ENCODE results near the gene TAS2R41. TPM values are rescaled to one million over a fixed set of nuclear protein-coding genes. Genes with fewer than 3 reads are reported as not detected.

The TAS2R41 gene
- total and polyA plus RNA-seq, 2 donors from 2014 or later, result not detected

DNA sequence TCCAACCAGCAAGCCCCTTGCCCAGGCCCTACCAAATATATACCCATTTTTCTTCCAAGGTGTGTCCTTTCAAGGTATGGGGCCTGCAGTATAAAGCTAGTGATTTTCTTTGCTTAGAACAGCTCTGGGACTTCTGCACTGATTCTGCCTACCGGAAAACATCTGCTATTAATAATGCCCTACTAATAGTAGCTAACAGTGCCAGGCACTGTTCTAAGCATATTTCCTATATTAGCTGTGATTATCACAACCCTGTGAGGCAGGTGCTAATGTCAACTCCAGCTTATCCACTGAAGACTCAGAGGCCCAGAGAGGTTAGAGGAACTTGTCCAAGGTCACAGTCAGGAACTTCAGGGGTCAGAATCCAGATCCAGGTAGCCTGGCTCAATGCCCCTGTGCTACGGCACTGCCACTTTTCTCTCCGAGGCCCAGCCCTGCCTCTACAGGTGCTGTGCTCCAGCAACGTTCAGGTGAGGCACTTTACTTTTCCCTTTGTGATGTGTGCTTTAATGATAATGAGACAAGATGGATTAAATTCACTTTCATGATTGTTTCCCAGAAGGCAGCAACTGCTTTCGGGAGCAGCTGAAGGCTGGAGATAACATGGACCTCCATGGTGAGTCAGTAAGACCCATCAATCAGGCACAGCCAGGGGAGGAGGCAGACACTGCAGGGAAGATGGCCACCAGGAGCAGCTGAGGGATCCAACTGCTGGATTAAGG lies 26.7 kb downstream of the TAS2R41 start:
- Histone ChIP-seq H3K4me3 (ENCODE audit: low read length in 3 of 3) (no peak overlapping the region), H3K4me1 (ENCODE audit: control insufficient read depth in 2 of 3, insufficient read depth in 2 of 3, low read depth in 1 of 3, low read length in 3 of 3) (no peaks in the 10 kb centered on the region), H3K9me3 (ENCODE audit: control insufficient read depth in 2 of 3, insufficient read depth in 1 of 3, low read length in 3 of 3) (no peaks in the 10 kb centered on the region), H3K9ac (ENCODE audit: low read length in 3 of 3) (no peak overlapping the region), H3K27me3 (ENCODE audit: control insufficient read depth, insufficient read depth, low read length) (no peaks in the 10 kb centered on the region), H3K27ac (ENCODE audit: low read depth in 2 of 2, low read length in 2 of 2) (no peak overlapping the region), H3K36me3 (ENCODE audit: control insufficient read depth in 2 of 3, insufficient read depth in 3 of 3, low read length in 3 of 3) (no peaks in the 10 kb centered on the region)
- TF ChIP-seq, protein P1, sequence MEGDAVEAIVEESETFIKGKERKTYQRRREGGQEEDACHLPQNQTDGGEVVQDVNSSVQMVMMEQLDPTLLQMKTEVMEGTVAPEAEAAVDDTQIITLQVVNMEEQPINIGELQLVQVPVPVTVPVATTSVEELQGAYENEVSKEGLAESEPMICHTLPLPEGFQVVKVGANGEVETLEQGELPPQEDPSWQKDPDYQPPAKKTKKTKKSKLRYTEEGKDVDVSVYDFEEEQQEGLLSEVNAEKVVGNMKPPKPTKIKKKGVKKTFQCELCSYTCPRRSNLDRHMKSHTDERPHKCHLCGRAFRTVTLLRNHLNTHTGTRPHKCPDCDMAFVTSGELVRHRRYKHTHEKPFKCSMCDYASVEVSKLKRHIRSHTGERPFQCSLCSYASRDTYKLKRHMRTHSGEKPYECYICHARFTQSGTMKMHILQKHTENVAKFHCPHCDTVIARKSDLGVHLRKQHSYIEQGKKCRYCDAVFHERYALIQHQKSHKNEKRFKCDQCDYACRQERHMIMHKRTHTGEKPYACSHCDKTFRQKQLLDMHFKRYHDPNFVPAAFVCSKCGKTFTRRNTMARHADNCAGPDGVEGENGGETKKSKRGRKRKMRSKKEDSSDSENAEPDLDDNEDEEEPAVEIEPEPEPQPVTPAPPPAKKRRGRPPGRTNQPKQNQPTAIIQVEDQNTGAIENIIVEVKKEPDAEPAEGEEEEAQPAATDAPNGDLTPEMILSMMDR (IDR thresholded peaks at IDR 0.05; ENCODE audit: borderline replicate concordance, extremely low read depth, insufficient read depth), result no peak
- FAIRE-seq, result no peak
- no peak for DNase-seq
- intact Hi-C loops (cut with DNase I), result no loop called here

DNA sequence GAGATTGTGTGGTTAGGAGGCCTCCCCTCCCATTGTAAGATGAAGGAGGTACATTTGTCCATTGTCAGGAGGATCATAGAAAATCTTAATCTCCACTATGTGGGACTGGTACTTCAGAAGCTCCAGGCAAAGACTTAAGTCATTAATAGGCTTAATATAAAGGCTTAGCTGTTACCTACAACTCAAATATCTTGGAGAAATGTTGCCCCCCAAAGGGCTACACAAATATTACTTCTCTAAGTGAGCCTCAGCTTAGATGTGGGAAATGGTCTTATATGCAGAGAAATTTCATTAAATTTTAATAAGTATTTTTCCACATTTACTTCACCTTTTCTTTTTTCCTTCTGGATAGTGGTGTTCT lies 27.2 kb downstream of the TAS2R41 start:
- FAIRE-seq, result no peak
- TF ChIP-seq, protein P1 (IDR thresholded peaks at IDR 0.05; ENCODE audit: borderline replicate concordance, extremely low read depth, insufficient read depth), result no peak

DNA sequence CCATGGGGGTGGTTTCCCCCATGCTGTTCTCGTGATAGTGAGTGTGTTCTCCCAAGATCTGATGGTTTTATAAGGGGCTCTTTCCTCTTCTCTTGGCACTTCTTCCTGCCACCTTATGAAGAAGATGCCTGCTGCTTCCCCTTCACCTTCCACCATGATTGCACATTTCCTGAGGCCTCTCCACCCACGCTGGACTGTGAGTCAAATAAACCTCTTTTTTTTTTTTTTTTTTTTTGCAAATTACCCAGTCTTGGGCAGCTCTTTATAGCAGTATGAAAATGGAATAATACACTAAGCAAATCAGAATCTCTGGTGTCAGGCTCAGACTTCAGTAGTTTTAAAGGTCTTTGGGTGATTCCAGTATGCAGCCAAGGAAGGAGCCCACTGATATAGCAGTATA lies 28.2 kb downstream of the TAS2R41 start:
- Histone ChIP-seq H3K9me3 (ENCODE audit: control insufficient read depth in 2 of 3, insufficient read depth in 1 of 3, low read length in 3 of 3) (no peaks in the 10 kb centered on the region), H3K27me3 (ENCODE audit: control insufficient read depth, insufficient read depth, low read length) (no peaks in the 10 kb centered on the region), H3K9ac (ENCODE audit: low read length in 3 of 3) (no peak overlapping the region), H3K4me3 (ENCODE audit: low read length in 3 of 3) (no peak overlapping the region), H3K4me1 (ENCODE audit: control insufficient read depth in 2 of 3, insufficient read depth in 2 of 3, low read depth in 1 of 3, low read length in 3 of 3) (no peaks in the 10 kb centered on the region), H3K36me3 (ENCODE audit: control insufficient read depth in 2 of 3, insufficient read depth in 3 of 3, low read length in 3 of 3) (no peaks in the 10 kb centered on the region), H3K27ac (ENCODE audit: low read depth in 2 of 2, low read length in 2 of 2) (no peak overlapping the region)
- intact Hi-C loops (cut with DNase I), result no loop called here
- no peak for DNase-seq
- TF ChIP-seq, protein P1 (IDR thresholded peaks at IDR 0.05; ENCODE audit: borderline replicate concordance, extremely low read depth, insufficient read depth), result no peak
- no peak for FAIRE-seq

More for the DNA sequence above, 27.2 kb downstream of the TAS2R41 start:
- no peak overlapping the region for H3K4me3 ChIP-seq (ENCODE audit: low read length in 3 of 3)
- intact Hi-C loops (cut with DNase I), result no loop called here
- no peaks in the 10 kb centered on the region for H3K27me3 ChIP-seq (ENCODE audit: control insufficient read depth, insufficient read depth, low read length)
- H3K36me3 ChIP-seq (ENCODE audit: control insufficient read depth in 2 of 3, insufficient read depth in 3 of 3, low read length in 3 of 3), result no peaks in the 10 kb centered on the region
- no peak overlapping the region for H3K9ac ChIP-seq (ENCODE audit: low read length in 3 of 3)
- H3K4me1 ChIP-seq (ENCODE audit: control insufficient read depth in 2 of 3, insufficient read depth in 2 of 3, low read depth in 1 of 3, low read length in 3 of 3), result no peaks in the 10 kb centered on the region
- no peaks in the 10 kb centered on the region for H3K9me3 ChIP-seq (ENCODE audit: control insufficient read depth in 2 of 3, insufficient read depth in 1 of 3, low read length in 3 of 3)
- DNase-seq, result no peak
- no peak overlapping the region for H3K27ac ChIP-seq (ENCODE audit: low read depth in 2 of 2, low read length in 2 of 2)

DNA sequence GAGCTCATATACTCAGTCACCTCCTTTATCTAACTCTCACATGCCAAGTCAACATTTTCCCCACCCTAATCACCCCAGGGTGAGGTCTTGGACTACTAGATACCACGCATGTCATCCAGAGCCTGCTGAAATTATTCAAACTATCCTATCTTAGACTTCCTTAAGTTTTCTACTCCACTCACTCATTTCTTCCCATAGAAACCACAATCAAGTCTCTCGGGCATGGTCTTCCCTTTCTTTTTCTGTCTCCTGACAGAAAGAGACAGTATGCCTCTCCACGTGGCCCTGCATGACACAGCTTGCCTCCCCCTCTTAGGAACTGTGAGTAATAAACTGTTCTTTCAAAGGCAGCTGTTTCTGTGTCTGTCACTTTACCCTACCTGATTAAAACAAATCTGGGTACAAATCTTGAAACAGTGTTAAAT lies 29.4 kb downstream of the TAS2R41 start:
- DNase-seq (no peak), FAIRE-seq (no peak)
- no peaks in the 10 kb centered on the region for H3K36me3 ChIP-seq (ENCODE audit: control insufficient read depth in 2 of 3, insufficient read depth in 3 of 3, low read length in 3 of 3)
- H3K9ac ChIP-seq (ENCODE audit: low read length in 3 of 3), result no peak overlapping the region
- H3K27me3 ChIP-seq (ENCODE audit: control insufficient read depth, insufficient read depth, low read length), result no peaks in the 10 kb centered on the region
- H3K4me3 ChIP-seq (ENCODE audit: low read length in 3 of 3), result no peak overlapping the region
- intact Hi-C loops (cut with DNase I), result no loop called here
- H3K9me3 ChIP-seq (ENCODE audit: control insufficient read depth in 2 of 3, insufficient read depth in 1 of 3, low read length in 3 of 3), result no peaks in the 10 kb centered on the region
- TF ChIP-seq, protein P1 (IDR thresholded peaks at IDR 0.05; ENCODE audit: borderline replicate concordance, extremely low read depth, insufficient read depth), result no peak
- H3K27ac ChIP-seq (ENCODE audit: low read depth in 2 of 2, low read length in 2 of 2), result no peak overlapping the region
- no peaks in the 10 kb centered on the region for H3K4me1 ChIP-seq (ENCODE audit: control insufficient read depth in 2 of 3, insufficient read depth in 2 of 3, low read depth in 1 of 3, low read length in 3 of 3)
